ENCODE results near the gene MBD3.
A peak's percentile ranks its signal among the peaks of the same experiment; 100 is the strongest.
"Not testable (repeated sequence)": the region's sequence is repeated elsewhere in the genome, so short reads cannot be mapped to it uniquely, and the experiment has no call there.

The MBD3 gene

GRCh38 chr19:1592755-1593500 is at the start of gene MBD3:
TSS of gene MBD3 (minus strand) at chr19:1592865. CDS start at chr19:1592631, 234 bp downstream.
- Histone ChIP-seq H3K27ac (peak within 1 kb of the TSS; percentile 96 to 100 (median 99)), H3K4me1 (peaks cover 18 to 42% (median 35%) of the 10 kb centered on the region in 10 experiments), H3K9ac (peak within 1 kb of the TSS; percentile 96 to 100 (median 99)), H4K20me1 (peaks cover 27 to 59% (median 41%) of the 10 kb centered on the region in 11 experiments; a peak in 21 of 22 replicates), H3K9me3 (replicated peaks in 1 of 11) (peaks cover 0 to 3% (median 0%) of the 10 kb centered on the region in 11 experiments; a peak in 4 of 22 replicates), H3K4me3 (peak within 1 kb of the TSS; percentile 81 to 99 (median 94)), H3K27me3 (no peaks in the 10 kb centered on the region), H3K4me2 (peak within 1 kb of the TSS; percentile 90 to 100 (median 94)), H3K36me3 (peaks cover 33 to 67% (median 46%) of the 10 kb centered on the region in 11 experiments)
- no peak for TF ChIP-seq Cebpa-rat (IDR thresholded peaks at IDR 0.05)

- not testable (repeated sequence) for H3K4me2 ChIP-seq; H3K9me3 ChIP-seq (replicated peaks in 1 of 11); H3K27me3 ChIP-seq; H3K4me3 ChIP-seq
- peaks cover 80 to 100% (median 99%) of the 10 kb centered on the region in 11 experiments for H3K36me3 ChIP-seq
- H3K4me1 ChIP-seq = peaks cover 31 to 47% (median 36%) of the 10 kb centered on the region in 10 experiments
- H3K27ac ChIP-seq = peak overlapping the region in 1 of 11 experiments; percentile 34; a peak in 2 of 22 replicates
- H3K9ac ChIP-seq = peak overlapping the region in 1 of 11 experiments; percentile 5; a peak in 1 of 22 replicates
- H4K20me1 ChIP-seq = peaks cover 49 to 100% (median 99%) of the 10 kb centered on the region in 11 experiments; a peak in 21 of 22 replicates
Measured at GRCh38 chr19:1640893-1641448, 48.3 kb upstream of the MBD3 start.

- Histone ChIP-seq H3K9me3 (replicated peaks in 1 of 11) (peaks cover 0 to 6% (median 0%) of the 10 kb centered on the region in 11 experiments; a peak in 6 of 22 replicates), H3K9ac (peak overlapping the region in 5 of 11 experiments; percentile 6 to 29 (median 15); a peak in 4 of 22 replicates), H3K4me1 (peaks cover 0 to 18% (median 6%) of the 10 kb centered on the region in 10 experiments; a peak in 10 of 20 replicates), H3K4me3 (no peak overlapping the region), H3K27ac (peak overlapping the region in 4 of 11 experiments; percentile 3 to 45 (median 22); a peak in 5 of 22 replicates), H3K4me2 (no peak overlapping the region), H3K27me3 (no peaks in the 10 kb centered on the region), H3K36me3 (peaks cover 98 to 100% (median 100%) of the 10 kb centered on the region in 11 experiments), H4K20me1 (peaks cover 71 to 100% (median 100%) of the 10 kb centered on the region in 11 experiments)
- TF ChIP-seq Cebpa-rat (IDR thresholded peaks at IDR 0.05) = no peak
Measured at GRCh38 chr19:1636325-1637236, 43.9 kb upstream of the MBD3 start.

- Histone ChIP-seq H3K27me3 (no peaks in the 10 kb centered on the region), H4K20me1 (peaks cover 78 to 100% (median 100%) of the 10 kb centered on the region in 11 experiments), H3K27ac (no peak overlapping the region), H3K4me2 (no peak overlapping the region), H3K4me3 (no peak overlapping the region), H3K4me1 (peaks cover 0 to 25% (median 10%) of the 10 kb centered on the region in 10 experiments; a peak in 10 of 20 replicates), H3K9me3 (replicated peaks in 1 of 11) (peaks cover 0 to 6% (median 0%) of the 10 kb centered on the region in 11 experiments; a peak in 6 of 22 replicates), H3K36me3 (peaks cover 98 to 100% (median 100%) of the 10 kb centered on the region in 11 experiments), H3K9ac (no peak overlapping the region)
- no peak for TF ChIP-seq Cebpa-rat (IDR thresholded peaks at IDR 0.05)
Measured at GRCh38 chr19:1634938-1635243, 42.2 kb upstream of the MBD3 start.

GRCh38 chr19:1634242-1634937 is 41.7 kb upstream of the MBD3 start:
- peaks cover 94 to 100% (median 100%) of the 10 kb centered on the region in 11 experiments for H3K36me3 ChIP-seq
- H3K27ac ChIP-seq = 0 out of 22 replicates have a peak overlapping the region, but pooled peaks of 1 of the 11 experiments have one; percentile 2
- H4K20me1 ChIP-seq = peaks cover 80 to 100% (median 100%) of the 10 kb centered on the region in 11 experiments
- no peak for TF ChIP-seq Cebpa-rat (IDR thresholded peaks at IDR 0.05)
- H3K4me2 ChIP-seq = no peak overlapping the region
- peak overlapping the region in 2 of 11 experiments; percentile 10 to 25; a peak in 2 of 22 replicates for H3K9ac ChIP-seq
- peaks cover 0 to 6% (median 0%) of the 10 kb centered on the region in 11 experiments; a peak in 6 of 22 replicates for H3K9me3 ChIP-seq (replicated peaks in 1 of 11)
- H3K27me3 ChIP-seq = no peaks in the 10 kb centered on the region
- H3K4me3 ChIP-seq = no peak overlapping the region
- peaks cover 0 to 22% (median 10%) of the 10 kb centered on the region in 10 experiments; a peak in 9 of 20 replicates for H3K4me1 ChIP-seq

- H3K4me3 ChIP-seq = no peak overlapping the region
- H3K27ac ChIP-seq = no peak overlapping the region
- H3K27me3 ChIP-seq = no peaks in the 10 kb centered on the region
- H3K36me3 ChIP-seq = peaks cover 84 to 94% (median 93%) of the 10 kb centered on the region in 11 experiments
- H3K4me1 ChIP-seq = peaks cover 0 to 22% (median 13%) of the 10 kb centered on the region in 10 experiments; a peak in 9 of 20 replicates
- H3K4me2 ChIP-seq = no peak overlapping the region
- peaks cover 0 to 6% (median 0%) of the 10 kb centered on the region in 11 experiments; a peak in 6 of 22 replicates for H3K9me3 ChIP-seq (replicated peaks in 1 of 11)
- peak overlapping the region in 1 of 11 experiments; percentile 24; a peak in 1 of 22 replicates for H3K9ac ChIP-seq
- H4K20me1 ChIP-seq = peaks cover 74 to 95% (median 94%) of the 10 kb centered on the region in 11 experiments
- no peak for TF ChIP-seq Cebpa-rat (IDR thresholded peaks at IDR 0.05)
Measured at GRCh38 chr19:1633269-1633826, 40.7 kb upstream of the MBD3 start.

- Histone ChIP-seq H3K4me1 (peaks cover 0 to 22% (median 13%) of the 10 kb centered on the region in 10 experiments; a peak in 9 of 20 replicates), H3K4me2 (no peak overlapping the region), H3K27me3 (no peaks in the 10 kb centered on the region), H3K9me3 (replicated peaks in 1 of 11) (peaks cover 0 to 6% (median 0%) of the 10 kb centered on the region in 11 experiments; a peak in 6 of 22 replicates), H3K4me3 (no peak overlapping the region), H3K27ac (no peak overlapping the region; a peak in 1 of 22 replicates), H3K9ac (0 out of 22 replicates have a peak overlapping the region, but pooled peaks of 1 of the 11 experiments have one; percentile 29), H4K20me1 (peaks cover 67 to 88% (median 87%) of the 10 kb centered on the region in 11 experiments), H3K36me3 (peaks cover 77 to 87% (median 86%) of the 10 kb centered on the region in 11 experiments)
- TF ChIP-seq Cebpa-rat (IDR thresholded peaks at IDR 0.05) = no peak
Measured at GRCh38 chr19:1632462-1633268, 40.0 kb upstream of the MBD3 start.
